NCI-H128 (cell line): Measurements from ENCODE around the gene SMYD3.
A peak's percentile ranks its signal among the peaks of the same experiment; 100 is the strongest.

Source experiments
- DNase-seq: peaks from one replicate; lab custom pipeline; 2025; ENCODE audit not compliant: unreplicated experiment; lab: John Stamatoyannopoulos, UW

SMYD3 gene

DNA sequence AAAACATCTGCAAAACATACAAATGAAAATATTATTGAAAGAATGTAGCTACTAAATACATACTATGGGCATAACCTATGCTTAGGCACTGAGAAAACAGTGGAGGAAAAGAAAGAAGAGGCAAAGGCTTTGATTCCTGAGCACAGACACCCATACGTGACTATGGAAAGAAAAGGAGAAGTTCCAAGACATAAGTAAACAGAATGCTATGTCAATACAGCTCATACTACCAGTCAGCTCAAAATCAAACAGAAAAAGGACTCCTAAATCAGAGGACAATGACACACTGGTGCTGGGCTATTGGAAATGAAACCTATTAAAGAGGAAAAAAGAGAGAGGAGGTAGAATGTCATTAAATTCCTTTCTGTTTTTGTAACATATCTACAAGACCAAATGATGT, 225.4 kb downstream of the SMYD3 start:
- DNase-seq = no peak

- DNase-seq = no peak
Measured at GRCh38 chr1:246281195-246281594, 225.9 kb downstream of the SMYD3 start.

GRCh38 chr1:246280551-246280950, 226.5 kb downstream of the SMYD3 start:
- peak; percentile 36 for DNase-seq

GRCh38 chr1:246279402-246279801, 227.7 kb downstream of the SMYD3 start:
- DNase-seq = no peak

DNA sequence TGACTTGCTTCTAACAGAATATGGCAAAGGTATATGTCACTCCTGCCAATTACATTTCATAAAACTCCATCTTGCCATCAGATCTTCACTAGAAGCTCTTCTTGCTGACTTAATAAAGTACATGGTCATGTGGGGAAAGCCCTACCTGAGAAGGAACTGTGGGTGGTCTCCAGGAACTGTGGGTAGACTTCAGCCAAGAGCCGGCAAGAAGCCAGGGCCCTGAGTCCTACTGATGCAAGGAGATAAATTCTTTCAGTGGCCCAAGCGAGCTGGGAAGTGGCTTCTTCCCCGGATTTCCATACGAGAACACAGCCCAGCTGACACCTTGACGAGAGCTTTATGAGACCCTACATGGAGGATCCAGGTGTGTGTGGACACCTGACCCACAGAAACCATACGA, 228.7 kb downstream of the SMYD3 start:
- no peak for DNase-seq

DNA sequence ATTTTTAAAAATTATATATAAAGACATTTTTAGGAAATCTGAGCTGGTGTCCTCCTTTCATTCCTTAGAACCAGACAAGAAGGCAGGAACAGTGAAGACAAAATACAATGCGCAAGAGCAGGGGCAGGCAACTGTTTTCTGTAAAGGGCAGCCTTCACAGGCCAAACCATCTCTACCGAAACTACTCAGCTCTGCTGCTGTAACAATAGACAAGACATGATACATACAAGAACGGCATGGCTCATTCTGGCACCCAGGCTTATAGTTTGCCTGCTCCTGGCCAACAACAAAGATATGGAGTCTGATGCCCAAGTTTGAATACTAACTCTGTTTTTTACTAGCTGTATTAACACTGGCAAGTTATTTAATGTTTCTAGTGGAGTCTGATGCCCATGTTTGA, 232.0 kb downstream of the SMYD3 start:
- no peak for DNase-seq

GRCh38 chr1:246274186-246274585, 232.9 kb downstream of the SMYD3 start:
- DNase-seq = no peak

GRCh38 chr1:246271516-246271915, 235.6 kb downstream of the SMYD3 start:
- no peak for DNase-seq

DNA sequence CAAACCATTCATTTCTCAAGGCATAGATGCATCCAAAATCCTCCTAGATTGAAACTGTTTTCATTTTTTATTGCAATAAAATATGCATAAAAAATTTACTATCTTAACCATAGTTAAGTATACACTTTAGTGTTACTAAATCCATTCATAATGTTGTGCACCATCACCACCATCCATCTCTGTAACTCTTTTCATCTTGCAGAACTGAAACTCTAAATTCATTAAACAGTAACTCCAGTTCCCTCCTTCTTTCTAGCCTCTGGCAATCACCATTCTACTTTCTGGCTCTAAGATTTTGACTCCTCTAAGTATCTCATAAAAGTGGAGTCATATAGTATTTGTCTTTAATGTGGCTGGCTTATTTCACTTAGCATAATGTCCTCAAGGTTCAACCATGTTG, 236.8 kb downstream of the SMYD3 start:
- no peak for DNase-seq

- no peak for DNase-seq
Measured at GRCh38 chr1:246269466-246269865, 237.6 kb downstream of the SMYD3 start.

DNA sequence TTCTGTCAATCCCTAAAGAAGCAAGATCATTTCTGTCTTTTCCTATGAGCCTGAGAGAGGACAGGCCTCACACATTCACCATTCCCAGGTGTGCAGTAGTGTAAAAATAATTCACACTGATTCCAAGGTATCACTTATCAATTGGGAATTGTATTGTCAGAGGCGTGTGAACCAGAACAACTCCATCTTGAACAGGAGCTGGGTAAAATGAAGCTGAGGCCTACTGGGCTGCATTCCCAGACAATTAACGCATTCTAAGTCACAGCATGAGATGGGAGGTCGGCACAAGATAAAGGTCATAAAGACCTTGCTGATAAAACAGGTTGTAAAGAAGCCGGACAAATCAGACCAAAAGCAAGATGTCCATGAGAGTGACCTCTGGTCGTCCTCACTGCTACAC, 239.2 kb downstream of the SMYD3 start:
- DNase-seq = no peak

GRCh38 chr1:246267426-246267825, 239.7 kb downstream of the SMYD3 start:
- no peak for DNase-seq

GRCh38 chr1:246265481-246265880, 241.6 kb downstream of the SMYD3 start:
- no peak for DNase-seq

DNA sequence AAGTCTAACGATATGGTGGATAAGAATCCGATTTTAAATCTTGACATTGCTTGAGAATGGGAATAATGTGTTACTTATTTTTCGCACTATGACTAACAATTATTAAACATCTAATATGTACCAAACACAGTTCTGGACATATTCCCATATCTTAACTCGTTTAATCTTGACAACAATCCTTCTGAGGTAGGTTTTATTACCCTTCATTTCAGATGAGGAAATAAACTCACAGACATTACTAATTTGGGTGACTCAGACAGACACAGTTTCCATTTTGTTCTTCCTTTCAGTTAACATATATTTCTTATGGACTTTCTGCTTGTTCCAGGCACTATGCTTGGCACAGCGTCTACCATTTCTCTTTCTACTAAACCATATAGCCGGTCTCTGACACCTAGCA, 244.8 kb downstream of the SMYD3 start:
- DNase-seq = no peak

GRCh38 chr1:246261639-246262038, 245.4 kb downstream of the SMYD3 start:
- no peak for DNase-seq

DNA sequence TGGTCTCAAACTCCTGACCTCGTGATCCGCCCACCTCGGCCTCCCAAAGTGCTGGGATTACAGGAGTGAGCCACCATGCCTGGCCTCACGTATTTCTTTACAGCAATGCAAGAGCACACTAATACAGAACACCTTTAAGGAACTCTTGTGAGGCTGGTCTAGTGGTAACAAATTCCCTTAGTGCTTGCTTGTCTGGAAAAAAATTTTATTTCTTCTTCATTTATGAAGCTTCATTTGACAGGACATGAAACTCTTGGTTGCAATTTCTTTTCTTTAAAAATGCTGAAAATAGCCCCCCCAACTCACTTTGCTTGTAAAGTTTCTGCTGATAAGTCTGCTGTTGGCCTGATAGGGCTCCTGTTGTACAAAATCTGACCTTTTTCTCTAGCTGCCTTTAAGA, 248.8 kb downstream of the SMYD3 start:
- no peak for DNase-seq

- DNase-seq = no peak
Measured at GRCh38 chr1:246255773-246256172, 251.3 kb downstream of the SMYD3 start.

- no peak for DNase-seq
Measured at GRCh38 chr1:246254854-246255253, 252.2 kb downstream of the SMYD3 start.

DNA sequence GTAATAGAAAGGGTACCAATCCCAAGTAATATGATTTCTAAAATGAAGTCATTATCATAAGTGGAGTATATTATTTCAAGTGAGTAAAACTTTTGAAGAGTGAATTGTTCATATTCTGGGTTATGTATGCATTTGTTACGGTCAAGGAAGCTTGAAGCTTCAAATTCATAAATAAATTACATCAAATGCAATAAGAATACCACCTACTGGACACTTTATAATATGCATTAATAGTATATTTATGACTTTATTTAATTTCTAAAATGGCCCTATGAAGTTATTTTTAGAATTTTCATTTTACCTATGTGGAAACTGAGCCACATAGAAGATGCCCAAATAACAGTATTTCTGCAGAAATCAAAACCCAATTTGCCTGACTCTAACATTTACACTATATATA, 260.6 kb downstream of the SMYD3 start:
- DNase-seq = no peak

GRCh38 chr1:246245541-246245940, 261.5 kb downstream of the SMYD3 start:
- no peak for DNase-seq

GRCh38 chr1:246232126-246232525, 275.0 kb downstream of the SMYD3 start:
- DNase-seq = no peak

- DNase-seq = no peak
Measured at GRCh38 chr1:246226041-246226440, 281.0 kb downstream of the SMYD3 start.

GRCh38 chr1:246221485-246222255, 285.4 kb downstream of the SMYD3 start:
- no peak for DNase-seq
